Measurements from ENCODE around the gene ADD3.

ADD3 gene

DNA sequence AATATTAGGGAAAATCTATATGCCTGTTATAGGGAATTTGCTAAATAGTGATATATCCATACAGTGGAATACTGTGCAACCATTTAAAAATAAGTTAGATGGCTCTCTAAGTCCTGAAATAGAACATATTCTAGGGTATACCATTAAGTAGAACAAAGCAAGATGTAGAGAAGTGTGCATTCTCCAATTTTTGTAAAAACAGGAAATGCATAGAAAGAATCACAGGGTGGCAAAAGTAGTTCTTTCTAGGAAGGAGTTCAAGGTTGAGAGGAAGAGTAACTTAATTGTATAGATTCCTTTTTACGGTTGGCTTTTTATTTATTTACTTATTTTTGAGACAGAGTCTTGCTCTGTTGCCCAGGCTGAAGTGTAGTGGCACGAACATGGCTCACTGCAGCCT is 43.7 kb downstream of the ADD3 start:
- no peak for DNase-seq (ENCODE audit: extremely low spot score)
- TF ChIP-seq ZNF384 (IDR thresholded peaks at IDR 0.05) (no peak), HDGF (IDR thresholded peaks at IDR 0.05; ENCODE audit: borderline replicate concordance) (no peak), FOXM1 (IDR thresholded peaks at IDR 0.05; ENCODE audit: borderline replicate concordance) (no peak), ARNT (IDR thresholded peaks at IDR 0.05) (no peak), LEF1 (IDR thresholded peaks at IDR 0.05; ENCODE audit: borderline replicate concordance) (no peak), SP1 (IDR thresholded peaks at IDR 0.05) (no peak), TARDBP (IDR thresholded peaks at IDR 0.05) (no peak), BHLHE40 (IDR thresholded peaks at IDR 0.05; ENCODE audit: borderline replicate concordance) (no peak), L3MBTL2 (conservative IDR thresholded peaks at IDR 0.05) (no peak), CTBP1 (IDR thresholded peaks at IDR 0.05; ENCODE audit: borderline replicate concordance) (no peak), FOXA1 (IDR thresholded peaks at IDR 0.05) (no peak), FOXK2 (IDR thresholded peaks at IDR 0.05) (no peak), ELF4 (IDR thresholded peaks at IDR 0.05) (no peak)
- TF ChIP-seq, protein P1, sequence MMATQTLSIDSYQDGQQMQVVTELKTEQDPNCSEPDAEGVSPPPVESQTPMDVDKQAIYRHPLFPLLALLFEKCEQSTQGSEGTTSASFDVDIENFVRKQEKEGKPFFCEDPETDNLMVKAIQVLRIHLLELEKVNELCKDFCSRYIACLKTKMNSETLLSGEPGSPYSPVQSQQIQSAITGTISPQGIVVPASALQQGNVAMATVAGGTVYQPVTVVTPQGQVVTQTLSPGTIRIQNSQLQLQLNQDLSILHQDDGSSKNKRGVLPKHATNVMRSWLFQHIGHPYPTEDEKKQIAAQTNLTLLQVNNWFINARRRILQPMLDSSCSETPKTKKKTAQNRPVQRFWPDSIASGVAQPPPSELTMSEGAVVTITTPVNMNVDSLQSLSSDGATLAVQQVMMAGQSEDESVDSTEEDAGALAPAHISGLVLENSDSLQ (IDR thresholded peaks at IDR 0.05) = no peak
- ChIA-PET CTCF (no interaction called here), POLR2A (no interaction called here)

DNA sequence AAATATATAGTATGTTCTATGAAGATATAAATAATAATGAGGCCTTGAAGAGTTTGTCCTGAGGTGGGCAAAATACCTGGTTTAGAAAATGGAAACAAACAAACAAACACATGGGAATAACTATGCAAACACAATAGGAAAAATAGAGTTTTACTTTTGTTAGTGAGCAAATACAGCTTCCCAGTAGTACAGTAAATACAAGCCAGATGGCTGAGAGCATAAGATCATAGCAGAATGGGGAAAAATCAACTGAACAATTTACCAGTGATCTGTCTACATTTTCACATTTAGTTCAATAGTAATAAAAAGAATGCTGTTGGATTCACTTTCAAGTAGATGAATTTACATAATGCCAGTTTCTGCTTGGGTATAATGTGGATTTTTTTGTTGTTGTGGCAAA is 45.1 kb downstream of the ADD3 start:
- DNase-seq (ENCODE audit: extremely low spot score) = no peak
- TF ChIP-seq NFRKB (IDR thresholded peaks at IDR 0.05) = no peak
- no peak for TF ChIP-seq ELF4 (IDR thresholded peaks at IDR 0.05)
- no peak for TF ChIP-seq ZNF384 (IDR thresholded peaks at IDR 0.05)
- TF ChIP-seq TARDBP (IDR thresholded peaks at IDR 0.05) = no peak
- no peak for TF ChIP-seq FOXK2 (IDR thresholded peaks at IDR 0.05)
- TF ChIP-seq BHLHE40 (IDR thresholded peaks at IDR 0.05; ENCODE audit: borderline replicate concordance) = no peak
- TF ChIP-seq HDGF (IDR thresholded peaks at IDR 0.05; ENCODE audit: borderline replicate concordance) = no peak
- TF ChIP-seq L3MBTL2 (conservative IDR thresholded peaks at IDR 0.05) = no peak
- no peak for TF ChIP-seq ARNT (IDR thresholded peaks at IDR 0.05)
- TF ChIP-seq CTBP1 (IDR thresholded peaks at IDR 0.05; ENCODE audit: borderline replicate concordance) = no peak
- no peak for TF ChIP-seq SP1 (IDR thresholded peaks at IDR 0.05)
- no peak for TF ChIP-seq FOXA1 (IDR thresholded peaks at IDR 0.05)
- TF ChIP-seq, protein P1 (IDR thresholded peaks at IDR 0.05) = no peak
- POLR2A ChIA-PET = no interaction called here
- CTCF ChIA-PET = no interaction called here

DNA sequence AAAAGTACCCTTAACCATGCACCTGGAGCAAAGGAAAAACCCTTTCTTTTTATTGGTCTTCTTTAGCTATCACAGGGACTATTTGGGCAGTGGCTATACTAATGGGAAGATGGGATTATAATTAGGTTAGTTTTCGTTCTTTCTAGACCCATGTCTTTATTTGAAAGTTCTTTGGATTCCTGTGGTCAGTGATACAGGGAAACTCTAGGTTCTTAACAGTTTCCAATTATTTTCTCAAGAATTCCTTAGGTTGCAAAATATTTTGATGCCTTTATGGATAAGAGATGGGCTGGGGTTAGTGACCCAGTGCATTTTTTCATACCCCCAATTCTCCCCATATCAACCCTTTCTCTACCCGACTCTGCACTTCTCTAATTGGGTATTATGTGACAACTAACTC is 49.0 kb downstream of the ADD3 start:
- DNase-seq (ENCODE audit: extremely low spot score) = no peak
- CTCF ChIA-PET = no interaction called here
- POLR2A ChIA-PET = interaction anchor here (1.8 kb wide), 1 partner anchor 12 kb away, joined by 9 read pairs; no protein-coding TSS in a partner anchor
- TF ChIP-seq FOXA1 (IDR thresholded peaks at IDR 0.05) (no peak), LEF1 (IDR thresholded peaks at IDR 0.05; ENCODE audit: borderline replicate concordance) (no peak), FOXM1 (IDR thresholded peaks at IDR 0.05; ENCODE audit: borderline replicate concordance) (no peak)

DNA sequence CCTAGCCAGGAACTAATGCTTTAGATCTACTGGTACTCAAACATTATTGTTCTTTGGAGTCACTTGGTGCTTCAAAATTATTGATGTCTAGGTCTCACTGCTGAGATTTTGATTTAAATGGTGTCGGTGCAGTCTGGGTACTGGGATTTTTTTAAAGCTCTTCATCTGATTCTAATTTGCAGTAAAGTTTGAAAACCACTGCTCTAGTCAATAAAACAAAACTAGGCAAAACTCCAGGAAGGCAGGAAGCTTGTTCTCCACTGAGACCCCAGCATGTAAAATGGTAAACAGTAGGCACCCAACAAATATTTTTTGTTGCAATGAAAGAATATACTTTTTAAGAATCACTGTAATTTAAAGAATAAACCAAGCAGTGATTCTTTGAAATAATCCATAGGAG is 49.7 kb downstream of the ADD3 start:
- CTCF ChIA-PET = interaction anchor here (0.6 kb wide), 1 partner anchor 203 kb away, joined by 6 read pairs; no protein-coding TSS in a partner anchor
- POLR2A ChIA-PET = interaction anchor here (1.8 kb wide), 1 partner anchor 11 kb away, joined by 9 read pairs; no protein-coding TSS in a partner anchor
- no peak for TF ChIP-seq BHLHE40 (IDR thresholded peaks at IDR 0.05; ENCODE audit: borderline replicate concordance)
- TF ChIP-seq TARDBP (IDR thresholded peaks at IDR 0.05) = no peak
- no peak for DNase-seq (ENCODE audit: extremely low spot score)

DNA sequence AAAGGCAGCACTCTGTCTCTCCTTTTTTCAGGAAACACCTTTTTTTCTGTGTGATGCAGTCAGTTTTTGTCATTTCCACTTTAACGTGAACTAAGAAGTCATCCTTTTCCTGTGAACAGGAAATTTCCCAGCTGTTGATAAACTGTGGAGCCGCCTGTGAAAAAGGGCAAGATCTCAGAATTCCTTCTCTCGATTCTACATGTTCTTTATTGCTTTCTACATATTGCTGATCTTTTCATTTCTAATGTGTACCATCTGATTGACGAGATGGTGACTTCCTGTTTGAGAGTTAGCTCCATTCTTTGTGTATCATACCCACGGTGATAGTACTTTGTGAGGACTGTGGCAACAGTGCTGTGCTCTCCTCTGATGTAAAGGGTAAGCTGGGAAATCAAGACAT is 50.4 kb downstream of the ADD3 start:
- ChIA-PET POLR2A (interaction anchor here (1.8 kb wide), 1 partner anchor 10 kb away, joined by 9 read pairs; no protein-coding TSS in a partner anchor), CTCF (interaction anchor here (0.7 kb wide), 1 partner anchor 10 kb away, joined by 4 read pairs; no protein-coding TSS in a partner anchor)
- TF ChIP-seq SUZ12 (IDR thresholded peaks at IDR 0.05) (no peak), BHLHE40 (IDR thresholded peaks at IDR 0.05; ENCODE audit: borderline replicate concordance) (no peak), SP1 (IDR thresholded peaks at IDR 0.05) (no peak), ELF4 (IDR thresholded peaks at IDR 0.05) (no peak), LEF1 (IDR thresholded peaks at IDR 0.05; ENCODE audit: borderline replicate concordance) (no peak), CTBP1 (IDR thresholded peaks at IDR 0.05; ENCODE audit: borderline replicate concordance) (no peak), ARNT (IDR thresholded peaks at IDR 0.05) (no peak), FOXM1 (IDR thresholded peaks at IDR 0.05; ENCODE audit: borderline replicate concordance) (no peak), L3MBTL2 (conservative IDR thresholded peaks at IDR 0.05) (no peak), ZNF384 (IDR thresholded peaks at IDR 0.05) (no peak), TARDBP (IDR thresholded peaks at IDR 0.05) (no peak), NFRKB (IDR thresholded peaks at IDR 0.05) (no peak), FOXA1 (IDR thresholded peaks at IDR 0.05) (no peak), HDGF (IDR thresholded peaks at IDR 0.05; ENCODE audit: borderline replicate concordance) (no peak), FOXK2 (IDR thresholded peaks at IDR 0.05) (no peak)
- TF ChIP-seq, protein P1 (IDR thresholded peaks at IDR 0.05) = no peak
- no peak for DNase-seq (ENCODE audit: extremely low spot score)

DNA sequence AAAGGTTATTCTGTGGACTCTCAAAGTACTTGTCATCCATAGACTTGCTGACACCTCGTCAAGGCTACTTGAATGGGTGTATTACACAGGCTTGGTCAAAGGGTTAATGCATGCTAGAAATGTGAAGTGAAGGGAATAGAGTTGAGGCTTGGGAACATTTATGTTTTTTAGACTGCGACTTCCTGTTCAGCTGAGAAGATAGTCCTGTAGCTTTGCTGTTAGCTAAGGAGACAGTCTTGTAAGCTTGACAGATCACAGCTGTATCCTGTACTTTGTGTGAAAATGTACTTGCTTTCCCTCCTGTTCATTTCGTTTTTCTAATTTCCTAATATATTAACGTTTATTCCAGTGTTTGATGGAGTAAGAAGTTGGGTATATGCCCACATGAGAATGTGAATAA is 52.1 kb downstream of the ADD3 start:
- TF ChIP-seq FOXM1 (IDR thresholded peaks at IDR 0.05; ENCODE audit: borderline replicate concordance) (no peak), TARDBP (IDR thresholded peaks at IDR 0.05) (no peak), FOXA1 (IDR thresholded peaks at IDR 0.05) (no peak), NFRKB (IDR thresholded peaks at IDR 0.05) (no peak), SUZ12 (IDR thresholded peaks at IDR 0.05) (no peak), ZNF384 (IDR thresholded peaks at IDR 0.05) (no peak), ARNT (IDR thresholded peaks at IDR 0.05) (no peak), ELF4 (IDR thresholded peaks at IDR 0.05) (no peak)
- POLR2A ChIA-PET = no interaction called here
- no peak for DNase-seq (ENCODE audit: extremely low spot score)
- CTCF ChIA-PET = no interaction called here

DNA sequence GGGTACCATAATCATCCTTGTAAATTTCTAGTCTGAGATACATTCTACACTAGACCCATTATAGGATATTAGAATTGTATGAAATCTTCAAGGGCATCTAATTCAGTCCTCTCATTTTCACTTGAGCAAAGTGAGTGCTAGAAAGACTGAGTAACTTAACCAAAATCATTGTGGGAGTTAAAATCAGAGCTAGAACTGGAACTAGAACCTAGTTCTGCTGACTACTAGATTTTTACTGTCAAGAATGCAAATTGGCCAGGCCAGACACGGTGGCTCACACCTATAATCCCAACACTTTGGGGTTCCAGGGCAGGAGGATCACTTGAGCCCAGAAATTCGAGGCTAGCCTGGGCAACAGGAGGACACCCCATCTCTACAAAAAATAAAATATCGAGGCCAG is 53.9 kb downstream of the ADD3 start:
- ChIA-PET CTCF (no interaction called here), POLR2A (no interaction called here)
- no peak for DNase-seq (ENCODE audit: extremely low spot score)
- TF ChIP-seq ZNF384 (IDR thresholded peaks at IDR 0.05) (no peak), NFRKB (IDR thresholded peaks at IDR 0.05) (no peak), HDGF (IDR thresholded peaks at IDR 0.05; ENCODE audit: borderline replicate concordance) (no peak), FOXM1 (IDR thresholded peaks at IDR 0.05; ENCODE audit: borderline replicate concordance) (no peak), LEF1 (IDR thresholded peaks at IDR 0.05; ENCODE audit: borderline replicate concordance) (no peak), ELF4 (IDR thresholded peaks at IDR 0.05) (no peak), SP1 (IDR thresholded peaks at IDR 0.05) (no peak), L3MBTL2 (conservative IDR thresholded peaks at IDR 0.05) (no peak), CTBP1 (IDR thresholded peaks at IDR 0.05; ENCODE audit: borderline replicate concordance) (no peak), FOXK2 (IDR thresholded peaks at IDR 0.05) (no peak), FOXA1 (IDR thresholded peaks at IDR 0.05) (no peak), SUZ12 (IDR thresholded peaks at IDR 0.05) (no peak)
- TF ChIP-seq, protein P1 (IDR thresholded peaks at IDR 0.05) = no peak
